Dendritic cell treated with granulocyte-macrophage colony-stimulating factor and Interleukin-4, amounts not matched to agents 40 ng/mL and 50 ng/mL, for 4 days (primary cell): ENCODE results near the gene P3R3URF.
A peak's percentile ranks its signal among the peaks of the same experiment; 100 is the strongest.

Experiments
- H3K27ac Mint-ChIP-seq: one replicate; pipeline ENCODE4 v1.8.0; 2022; ENCODE audit warnings: mild to moderate bottlenecking, mixed read lengths
- H3K27me3 Mint-ChIP-seq: one replicate; pipeline ENCODE4 v1.8.0; 2022; ENCODE audit warnings: mild to moderate bottlenecking, mixed read lengths
- H3K36me3 Mint-ChIP-seq: one replicate; pipeline ENCODE4 v1.8.0; 2022; ENCODE audit warnings: low read depth, mixed read lengths
- H3K4me1 Mint-ChIP-seq: one replicate; pipeline ENCODE4 v1.8.0; 2022; ENCODE audit warnings: low read depth, mixed read lengths
- H3K4me3 Mint-ChIP-seq: one replicate; pipeline ENCODE4 v1.8.0; 2022; ENCODE audit warnings: mild to moderate bottlenecking, moderate library complexity, mixed read lengths
- H3K9me3 Mint-ChIP-seq: one replicate; pipeline ENCODE4 v1.8.0; 2022; ENCODE audit warnings: mixed read lengths
- intact Hi-C: fragments of 100-400 bp; cut with micrococcal nuclease; formaldehyde crosslinking; loops from one replicate; pipeline ENCODE4 v1.15.0; 2022

P3R3URF gene

GRCh38 chr1:46172321-46172720, 4.0 kb downstream of the P3R3URF start:
- H3K27ac Mint-ChIP-seq, result no peak overlapping the region
- peaks cover 4% of the 10 kb centered on the region for H3K4me1 Mint-ChIP-seq
- no peak overlapping the region for H3K4me3 Mint-ChIP-seq
- intact Hi-C loops, result no loop called here
- H3K27me3 Mint-ChIP-seq, result peaks cover 42% of the 10 kb centered on the region
- no peaks in the 10 kb centered on the region for H3K36me3 Mint-ChIP-seq
- no peaks in the 10 kb centered on the region for H3K9me3 Mint-ChIP-seq

GRCh38 chr1:46171871-46172270, 4.4 kb downstream of the P3R3URF start:
- peaks cover 8% of the 10 kb centered on the region for H3K4me1 Mint-ChIP-seq
- no peak overlapping the region for H3K4me3 Mint-ChIP-seq
- intact Hi-C loops, result no loop called here
- H3K36me3 Mint-ChIP-seq, result no peaks in the 10 kb centered on the region
- no peak overlapping the region for H3K27ac Mint-ChIP-seq
- no peaks in the 10 kb centered on the region for H3K9me3 Mint-ChIP-seq
- H3K27me3 Mint-ChIP-seq, result peaks cover 47% of the 10 kb centered on the region

GRCh38 chr1:46171351-46171750, 4.9 kb downstream of the P3R3URF start:
- no peaks in the 10 kb centered on the region for H3K36me3 Mint-ChIP-seq
- H3K4me3 Mint-ChIP-seq, result no peak overlapping the region
- peaks cover 52% of the 10 kb centered on the region for H3K27me3 Mint-ChIP-seq
- intact Hi-C loops, result no loop called here
- no peak overlapping the region for H3K27ac Mint-ChIP-seq
- H3K9me3 Mint-ChIP-seq, result no peaks in the 10 kb centered on the region
- H3K4me1 Mint-ChIP-seq, result peaks cover 13% of the 10 kb centered on the region

GRCh38 chr1:46169811-46170454, 6.4 kb downstream of the P3R3URF start:
- H3K4me3 Mint-ChIP-seq, result no peak overlapping the region
- no peaks in the 10 kb centered on the region for H3K36me3 Mint-ChIP-seq

GRCh38 chr1:46168477-46168876, 7.8 kb downstream of the P3R3URF start:
- no peaks in the 10 kb centered on the region for H3K9me3 Mint-ChIP-seq
- H3K27me3 Mint-ChIP-seq, result peaks cover 67% of the 10 kb centered on the region
- no peak overlapping the region for H3K27ac Mint-ChIP-seq

More at GRCh38 chr1:46169811-46170454, 6.4 kb downstream of the P3R3URF start:
- Mint-ChIP-seq H3K9me3 (no peaks in the 10 kb centered on the region), H3K27ac (no peak overlapping the region), H3K27me3 (peaks cover 57% of the 10 kb centered on the region), H3K4me1 (peaks cover 17% of the 10 kb centered on the region)
- intact Hi-C loops, result no loop called here

GRCh38 chr1:46166521-46167462, 9.5 kb downstream of the P3R3URF start:
- no peaks in the 10 kb centered on the region for H3K36me3 Mint-ChIP-seq
- peaks cover 64% of the 10 kb centered on the region for H3K27me3 Mint-ChIP-seq
- H3K9me3 Mint-ChIP-seq, result no peaks in the 10 kb centered on the region
- intact Hi-C loops, result no loop called here
- H3K27ac Mint-ChIP-seq, result no peak overlapping the region
- peaks cover 17% of the 10 kb centered on the region for H3K4me1 Mint-ChIP-seq
- peak overlapping the region; percentile 67 for H3K4me3 Mint-ChIP-seq

More at GRCh38 chr1:46168477-46168876, 7.8 kb downstream of the P3R3URF start:
- Mint-ChIP-seq H3K4me3 (no peak overlapping the region), H3K36me3 (no peaks in the 10 kb centered on the region), H3K4me1 (peaks cover 17% of the 10 kb centered on the region)
- intact Hi-C loops, result no loop called here

- Mint-ChIP-seq H3K4me1 (no peaks in the 10 kb centered on the region), H3K27ac (no peak overlapping the region), H3K9me3 (no peaks in the 10 kb centered on the region), H3K27me3 (peaks cover 16% of the 10 kb centered on the region), H3K4me3 (no peak overlapping the region), H3K36me3 (no peaks in the 10 kb centered on the region)
- intact Hi-C loops, result no loop called here
Observed at GRCh38 chr1:46160212-46160611, 16.1 kb downstream of the P3R3URF start.

GRCh38 chr1:46159516-46159915, 16.8 kb downstream of the P3R3URF start:
- Mint-ChIP-seq H3K27ac (no peak overlapping the region), H3K4me3 (no peak overlapping the region), H3K27me3 (peaks cover 9% of the 10 kb centered on the region), H3K4me1 (no peaks in the 10 kb centered on the region), H3K36me3 (no peaks in the 10 kb centered on the region), H3K9me3 (no peaks in the 10 kb centered on the region)
- intact Hi-C loops, result no loop called here

GRCh38 chr1:46158312-46159281, 17.7 kb downstream of the P3R3URF start:
- no peak overlapping the region for H3K27ac Mint-ChIP-seq
- H3K36me3 Mint-ChIP-seq, result no peaks in the 10 kb centered on the region
- intact Hi-C loops, result no loop called here
- H3K27me3 Mint-ChIP-seq, result peaks cover 4% of the 10 kb centered on the region
- no peaks in the 10 kb centered on the region for H3K9me3 Mint-ChIP-seq
- H3K4me1 Mint-ChIP-seq, result no peaks in the 10 kb centered on the region
- H3K4me3 Mint-ChIP-seq, result no peak overlapping the region

- H3K4me3 Mint-ChIP-seq, result no peak overlapping the region
- no peaks in the 10 kb centered on the region for H3K9me3 Mint-ChIP-seq
- no peaks in the 10 kb centered on the region for H3K36me3 Mint-ChIP-seq
- no peaks in the 10 kb centered on the region for H3K4me1 Mint-ChIP-seq
- H3K27me3 Mint-ChIP-seq, result peaks cover 4% of the 10 kb centered on the region
- intact Hi-C loops, result no loop called here
- H3K27ac Mint-ChIP-seq, result no peak overlapping the region
Observed at GRCh38 chr1:46157916-46158311, 18.4 kb downstream of the P3R3URF start.

GRCh38 chr1:46153732-46154131, 22.6 kb downstream of the P3R3URF start:
- intact Hi-C loops, result no loop called here
- Mint-ChIP-seq H3K4me1 (peaks cover 8% of the 10 kb centered on the region), H3K27ac (no peak overlapping the region), H3K9me3 (no peaks in the 10 kb centered on the region), H3K4me3 (no peak overlapping the region), H3K36me3 (no peaks in the 10 kb centered on the region), H3K27me3 (no peaks in the 10 kb centered on the region)

GRCh38 chr1:46153228-46153627, 23.1 kb downstream of the P3R3URF start:
- Mint-ChIP-seq H3K27me3 (peaks cover 2% of the 10 kb centered on the region), H3K36me3 (no peaks in the 10 kb centered on the region)
- intact Hi-C loops, result no loop called here

GRCh38 chr1:46152016-46152415, 24.3 kb downstream of the P3R3URF start:
- Mint-ChIP-seq H3K9me3 (no peaks in the 10 kb centered on the region), H3K27ac (no peak overlapping the region), H3K36me3 (no peaks in the 10 kb centered on the region), H3K27me3 (peaks cover 6% of the 10 kb centered on the region), H3K4me3 (no peak overlapping the region), H3K4me1 (peaks cover 8% of the 10 kb centered on the region)
- intact Hi-C loops, result no loop called here

More at GRCh38 chr1:46153228-46153627, 23.1 kb downstream of the P3R3URF start:
- H3K4me1 Mint-ChIP-seq, result peaks cover 8% of the 10 kb centered on the region
- H3K27ac Mint-ChIP-seq, result no peak overlapping the region
- no peaks in the 10 kb centered on the region for H3K9me3 Mint-ChIP-seq
- no peak overlapping the region for H3K4me3 Mint-ChIP-seq
